ENCODE measurements around the gene SLC38A8.
A peak's percentile ranks its signal among the peaks of the same experiment; 100 is the strongest.

The SLC38A8 gene

GRCh38 chr16:84062734-84063640, 20.4 kb upstream of the SLC38A8 start:
- Histone ChIP-seq H3K4me3 (ENCODE audit: low read depth in 1 of 2, low read length in 1 of 2) (no peak overlapping the region), H3K27me3 (no peaks in the 10 kb centered on the region), H3K36me3 (peaks cover 74% of the 10 kb centered on the region), H3K4me1 (ENCODE audit: control insufficient read depth in 1 of 2, insufficient read depth in 1 of 2, low read depth in 1 of 2, low read length in 1 of 2) (no peaks in the 10 kb centered on the region), H3K9me3 (no peaks in the 10 kb centered on the region), H3K27ac (no peak overlapping the region)
- peak; percentile 92 for TF ChIP-seq CTCF (IDR thresholded peaks at IDR 0.05)

GRCh38 chr16:84061236-84061819, 18.7 kb upstream of the SLC38A8 start:
- H3K4me3 ChIP-seq (ENCODE audit: low read depth in 1 of 2, low read length in 1 of 2): no peak overlapping the region
- H3K36me3 ChIP-seq: peaks cover 76% of the 10 kb centered on the region
- no peak for TF ChIP-seq CTCF (IDR thresholded peaks at IDR 0.05)
- H3K27ac ChIP-seq: no peak overlapping the region
- H3K27me3 ChIP-seq: no peaks in the 10 kb centered on the region
- H3K9me3 ChIP-seq: no peaks in the 10 kb centered on the region
- no peaks in the 10 kb centered on the region for H3K4me1 ChIP-seq (ENCODE audit: control insufficient read depth in 1 of 2, insufficient read depth in 1 of 2, low read depth in 1 of 2, low read length in 1 of 2)

- Histone ChIP-seq H3K36me3 (peaks cover 86% of the 10 kb centered on the region), H3K27ac (no peak overlapping the region), H3K4me3 (ENCODE audit: low read depth in 1 of 2, low read length in 1 of 2) (no peak overlapping the region), H3K9me3 (no peaks in the 10 kb centered on the region), H3K4me1 (ENCODE audit: control insufficient read depth in 1 of 2, insufficient read depth in 1 of 2, low read depth in 1 of 2, low read length in 1 of 2) (no peaks in the 10 kb centered on the region), H3K27me3 (no peaks in the 10 kb centered on the region)
- TF ChIP-seq CTCF (IDR thresholded peaks at IDR 0.05): no peak
Measured at GRCh38 chr16:84059946-84060901, 17.6 kb upstream of the SLC38A8 start.

- Histone ChIP-seq H3K4me1 (ENCODE audit: control insufficient read depth in 1 of 2, insufficient read depth in 1 of 2, low read depth in 1 of 2, low read length in 1 of 2) (no peaks in the 10 kb centered on the region), H3K27ac (no peak overlapping the region), H3K27me3 (no peaks in the 10 kb centered on the region), H3K9me3 (no peaks in the 10 kb centered on the region), H3K4me3 (ENCODE audit: low read depth in 1 of 2, low read length in 1 of 2) (no peak overlapping the region), H3K36me3 (peaks cover 96% of the 10 kb centered on the region)
- no peak for TF ChIP-seq CTCF (IDR thresholded peaks at IDR 0.05)
Measured at GRCh38 chr16:84059111-84059510, 16.5 kb upstream of the SLC38A8 start.

GRCh38 chr16:84058664-84059063, 16.1 kb upstream of the SLC38A8 start:
- Histone ChIP-seq H3K36me3 (peaks cover 97% of the 10 kb centered on the region), H3K27ac (no peak overlapping the region), H3K4me1 (ENCODE audit: control insufficient read depth in 1 of 2, insufficient read depth in 1 of 2, low read depth in 1 of 2, low read length in 1 of 2) (no peaks in the 10 kb centered on the region), H3K4me3 (ENCODE audit: low read depth in 1 of 2, low read length in 1 of 2) (no peak overlapping the region), H3K27me3 (no peaks in the 10 kb centered on the region), H3K9me3 (no peaks in the 10 kb centered on the region)
- no peak for TF ChIP-seq CTCF (IDR thresholded peaks at IDR 0.05)
